Right kidney (tissue), 1 donor: ENCODE results near the gene ZMYND8.
"Not testable (repeated sequence)": the region's sequence is repeated elsewhere in the genome, so short reads cannot be mapped to it uniquely, and the experiment has no call there.

Experiments
- DNase-seq: peaks from one replicate; pipeline ENCODE4 v3.0.0-alpha.2; 2016

The ZMYND8 gene

DNA sequence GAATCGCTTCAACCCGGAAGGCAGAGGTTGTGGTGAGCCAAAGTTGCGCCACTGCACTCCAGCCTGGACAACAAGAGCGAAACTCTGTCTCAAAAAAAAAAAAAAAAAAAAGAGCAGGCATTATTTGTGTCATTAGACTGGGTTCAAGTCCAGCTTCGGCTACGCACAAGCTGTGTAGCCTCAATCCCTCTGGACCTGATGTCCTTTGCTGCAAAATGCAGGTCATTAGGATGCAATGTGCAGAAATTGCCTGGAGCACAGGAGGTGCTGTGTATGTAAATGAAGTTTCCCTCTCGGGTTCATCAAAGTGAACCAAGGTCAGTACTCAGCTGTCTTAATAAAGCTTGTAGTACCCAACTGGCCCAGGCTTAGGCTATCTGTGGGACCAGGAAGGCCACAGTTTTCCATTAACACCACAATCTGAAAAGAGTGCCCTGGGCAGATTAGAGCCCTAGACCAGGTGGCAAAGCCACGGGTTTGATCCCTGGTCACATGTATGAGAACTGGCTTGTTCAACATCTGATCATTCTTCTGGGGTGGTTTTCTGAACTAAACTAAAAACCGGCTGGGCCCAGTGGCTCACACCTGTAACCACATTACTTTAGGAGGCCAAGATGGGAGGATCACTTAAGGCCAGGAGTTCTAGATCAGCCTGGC lies 155.3 kb downstream of the ZMYND8 start:
- no peak for DNase-seq

DNA sequence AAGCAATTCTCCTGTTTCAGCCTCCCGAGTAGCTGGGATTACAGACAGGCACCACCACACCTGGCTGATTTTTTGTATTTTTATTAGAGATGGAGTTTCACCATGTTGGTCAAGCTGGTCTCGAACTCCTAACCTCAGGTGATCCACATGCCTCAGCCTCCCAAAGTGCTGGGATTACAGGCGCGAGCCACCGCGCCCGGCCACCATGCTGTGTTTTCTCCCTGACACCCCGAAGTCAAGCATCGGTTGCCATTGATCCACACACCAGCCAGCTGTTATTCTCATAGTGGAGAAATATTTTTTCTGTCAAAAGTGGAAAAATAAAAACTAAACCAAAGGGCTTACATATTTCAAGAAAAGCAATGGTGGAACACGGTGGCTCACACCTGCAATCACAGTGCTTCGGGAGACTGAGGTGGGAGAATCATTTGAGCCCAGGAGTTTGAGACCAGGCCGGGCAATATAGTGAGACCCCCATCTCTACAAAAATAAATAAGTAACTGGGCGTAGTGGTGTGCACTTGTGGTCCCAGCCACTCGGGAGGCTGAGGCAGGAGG lies 157.4 kb downstream of the ZMYND8 start:
- DNase-seq = no peak

DNA sequence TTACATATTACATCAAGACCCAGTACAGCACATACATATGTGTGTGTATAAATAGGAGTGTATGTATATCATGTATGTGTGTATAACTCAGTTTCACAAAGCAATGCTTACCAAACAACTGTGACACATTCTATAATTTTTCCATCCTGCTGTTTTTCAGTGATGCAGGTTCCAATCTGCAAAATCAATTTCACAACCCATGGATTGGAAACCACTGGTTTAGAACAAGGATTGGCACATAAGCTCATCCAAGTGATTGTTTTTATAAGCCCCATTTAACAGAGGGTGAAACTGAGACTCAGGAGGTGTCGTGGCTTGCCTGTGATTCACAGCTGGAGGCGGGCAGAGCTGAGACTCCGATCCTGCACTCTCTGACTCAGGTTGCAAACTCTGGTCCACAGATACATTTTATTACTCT lies 158.2 kb downstream of the ZMYND8 start:
- no peak for DNase-seq

DNA sequence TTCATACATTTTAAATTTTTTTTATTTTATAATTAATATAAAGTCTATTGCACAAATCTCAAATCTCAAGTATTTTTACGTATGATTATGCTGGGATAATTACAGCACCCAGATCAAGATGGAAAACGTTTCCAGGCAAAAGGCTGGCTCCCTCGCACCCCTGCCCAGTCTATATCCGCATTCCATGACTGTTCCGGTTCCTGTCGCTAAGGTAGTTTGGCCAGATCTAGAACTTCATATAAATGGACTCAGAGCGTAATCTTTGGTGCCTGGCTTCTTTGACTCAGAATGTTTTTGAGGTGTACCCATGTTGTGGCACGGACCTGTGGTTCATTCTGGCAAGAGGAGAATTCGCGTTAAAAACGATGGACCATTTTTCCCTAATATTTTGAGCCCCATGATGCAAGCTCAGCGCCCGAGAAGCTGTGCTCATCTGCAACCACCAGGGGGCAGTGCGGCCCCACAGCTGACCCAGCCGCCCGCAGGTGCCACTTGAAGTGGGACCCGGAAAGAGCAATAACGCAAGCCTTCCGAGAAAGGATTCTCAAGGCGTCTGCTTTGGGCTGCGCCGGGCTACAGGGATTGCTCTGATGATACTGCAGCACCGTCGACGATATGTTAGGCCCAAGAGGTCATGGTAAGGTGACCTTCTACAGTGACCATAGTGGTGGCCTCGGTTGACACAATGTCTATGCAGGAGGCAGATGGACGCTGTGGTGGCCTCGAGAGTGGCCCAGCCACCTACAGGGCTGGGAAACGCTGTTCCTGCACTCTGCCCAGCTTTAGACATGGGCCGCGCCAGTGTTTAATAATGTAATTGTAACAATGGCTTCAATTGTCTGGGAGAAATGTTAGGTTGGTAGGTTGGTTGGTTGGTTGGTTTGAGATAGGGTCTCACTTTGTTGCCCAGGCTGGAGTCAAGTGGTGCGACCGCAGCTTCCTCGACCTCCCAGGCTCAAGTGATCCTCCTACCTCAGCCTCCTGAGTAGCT lies 160.1 kb downstream of the ZMYND8 start:
- DNase-seq = peak; percentile 50

DNA sequence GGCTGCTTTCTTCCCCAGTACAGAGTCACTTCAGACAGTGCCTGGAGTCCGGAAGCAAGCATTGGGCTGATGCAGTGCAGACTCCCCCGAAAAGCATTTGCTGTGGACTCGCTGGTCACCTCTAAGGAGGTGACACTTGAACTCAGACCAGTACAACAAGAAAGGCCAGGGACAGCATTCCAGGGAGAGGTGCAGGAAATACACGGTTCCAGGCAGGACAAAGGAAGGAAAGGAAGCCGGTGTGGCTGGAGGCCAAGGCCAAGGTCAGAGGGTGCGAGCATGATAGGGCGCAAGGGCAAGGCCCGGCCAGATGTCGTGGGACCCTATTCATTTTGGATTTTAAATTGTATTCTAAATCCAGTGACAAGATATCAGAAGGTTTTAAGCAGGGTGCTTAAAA lies 160.9 kb downstream of the ZMYND8 start:
- DNase-seq = no peak

DNA sequence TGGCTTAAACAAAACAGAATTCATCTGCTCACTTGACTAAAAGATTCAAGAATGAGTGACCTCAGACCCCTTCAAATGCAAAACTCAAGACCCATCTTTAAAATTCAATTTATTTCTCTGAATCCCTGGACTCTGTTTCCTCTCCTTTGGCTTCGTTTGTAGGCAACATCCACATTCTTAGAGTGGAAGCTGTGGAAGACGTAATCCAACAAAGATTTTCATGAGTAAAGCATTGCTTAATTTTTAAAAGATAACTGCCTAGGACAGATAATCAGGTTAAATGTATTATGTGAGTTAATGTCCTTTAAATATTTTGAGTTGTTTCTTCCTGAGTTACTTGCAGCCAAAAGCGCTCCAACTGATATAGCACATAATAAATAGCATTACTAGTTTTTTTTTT lies 164.5 kb downstream of the ZMYND8 start:
- no peak for DNase-seq

DNA sequence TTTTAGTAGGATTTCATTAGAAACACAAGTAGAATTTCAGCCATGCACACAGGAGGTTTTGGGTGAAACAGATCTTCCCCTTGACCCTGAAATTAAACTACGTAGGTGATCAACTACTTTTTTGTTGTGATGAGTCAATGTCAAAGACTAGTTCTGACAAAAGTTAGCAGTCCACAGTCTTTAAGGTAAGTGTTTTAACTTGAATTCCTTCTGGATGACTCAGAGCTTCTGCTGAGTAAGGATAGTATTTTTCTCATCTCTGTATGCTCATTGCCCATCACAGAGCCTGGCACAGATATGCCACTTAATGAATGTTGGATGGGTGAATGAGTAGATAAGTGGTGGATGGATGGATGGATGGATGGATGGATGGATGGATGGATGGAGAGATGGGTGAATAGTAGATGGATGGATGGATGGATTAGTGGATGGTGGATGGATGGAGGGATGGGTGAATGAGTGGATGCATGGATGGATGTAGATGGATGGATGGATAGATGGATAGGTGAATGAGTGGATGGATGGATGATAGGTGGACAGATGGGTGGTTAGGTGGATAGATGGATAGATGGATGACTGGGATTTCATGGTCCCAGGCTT lies 165.3 kb downstream of the ZMYND8 start:
- DNase-seq = no peak

DNA sequence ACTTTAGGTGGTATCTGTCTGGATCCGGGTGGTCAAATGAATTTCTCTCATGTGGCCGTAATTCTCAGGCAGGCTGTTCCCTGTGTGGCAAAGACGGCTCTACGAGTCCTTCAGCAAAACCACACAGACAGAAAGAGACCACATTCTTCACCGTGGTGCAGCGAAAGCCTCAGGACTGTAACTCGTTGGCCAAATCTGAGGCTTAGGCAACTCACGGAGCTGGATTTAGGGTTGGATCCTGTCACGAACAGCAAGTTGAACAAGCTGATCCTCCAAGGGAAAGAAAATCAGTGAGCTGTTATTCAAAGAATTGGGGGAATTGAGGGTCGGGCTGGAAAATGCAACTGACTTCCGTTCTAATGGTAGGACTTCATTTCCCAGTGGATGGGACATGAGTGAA lies 167.4 kb downstream of the ZMYND8 start:
- no peak for DNase-seq

DNA sequence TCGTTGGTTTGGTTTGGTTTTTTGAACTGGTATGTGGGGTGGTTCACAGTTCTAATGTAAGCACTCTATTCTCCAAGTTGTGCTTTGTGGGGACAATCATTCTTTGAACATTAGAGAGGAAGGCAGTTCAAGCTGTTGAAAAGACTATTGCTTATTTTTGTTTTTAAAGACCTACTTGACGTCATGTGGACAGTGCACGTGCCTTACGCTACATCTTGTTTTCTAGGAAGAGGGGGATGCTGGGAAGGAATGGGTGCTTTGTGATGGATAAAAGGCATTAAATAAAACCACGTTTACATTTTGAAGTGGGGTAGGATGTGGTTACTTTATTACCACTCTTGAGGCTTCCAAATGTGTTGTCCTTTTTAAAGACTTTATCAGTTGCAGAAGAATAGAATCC lies 168.0 kb downstream of the ZMYND8 start:
- DNase-seq = no peak

DNA sequence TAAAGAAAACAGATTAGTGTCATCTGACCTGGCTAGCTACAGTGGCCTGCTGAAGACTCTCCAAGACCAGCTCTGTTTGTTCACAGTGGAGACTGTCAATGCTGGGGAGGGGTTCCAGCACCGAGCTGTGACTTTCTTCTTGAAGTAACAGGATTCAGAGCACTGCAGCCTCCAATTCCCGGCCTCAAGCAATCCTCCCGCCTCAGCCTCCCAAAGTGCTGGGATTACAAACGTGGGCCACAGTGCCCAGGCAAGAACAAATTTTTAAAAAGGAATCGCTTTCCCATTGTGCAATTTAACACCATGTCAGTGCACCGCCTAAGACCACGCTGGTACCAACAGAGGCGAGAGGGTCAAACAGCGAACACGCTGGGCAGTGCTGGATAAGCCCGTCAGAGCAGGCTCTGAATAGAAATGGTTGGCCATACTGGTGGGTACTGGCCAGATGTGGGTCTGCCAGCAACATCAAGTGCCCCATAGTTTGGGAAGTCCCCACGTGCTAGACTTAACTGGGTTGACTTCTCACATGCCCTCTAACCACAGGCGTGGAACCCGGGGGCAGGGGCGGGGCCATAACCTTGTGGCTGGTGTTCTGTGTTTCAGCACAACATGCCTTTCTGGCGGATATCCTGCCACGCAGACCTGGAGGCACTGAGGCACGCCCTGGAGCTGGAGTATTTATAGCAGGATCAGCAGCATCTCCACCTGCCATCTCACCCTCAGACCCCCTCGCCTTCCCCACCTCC lies 168.9 kb downstream of the ZMYND8 start:
- no peak for DNase-seq

DNA sequence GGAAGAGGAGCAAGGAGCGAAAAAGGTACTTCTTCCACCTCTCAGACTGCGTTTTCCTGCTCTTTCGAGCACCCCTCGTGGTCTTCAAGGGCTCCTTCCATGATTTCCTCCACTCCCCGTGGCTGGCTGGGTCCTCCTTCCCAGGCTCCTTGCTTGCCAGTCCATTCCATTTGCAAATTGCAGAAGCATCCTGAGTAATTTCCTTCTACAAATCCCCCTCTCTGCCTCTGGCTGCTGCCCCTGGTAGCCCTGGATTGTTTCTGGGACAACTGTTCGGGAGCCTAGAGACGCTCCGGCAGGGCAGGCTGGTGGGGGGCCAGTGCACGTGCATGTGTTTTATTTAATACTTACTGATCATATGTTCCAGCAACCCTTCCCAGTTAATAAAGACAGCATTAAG lies 173.1 kb downstream of the ZMYND8 start:
- no peak for DNase-seq

DNA sequence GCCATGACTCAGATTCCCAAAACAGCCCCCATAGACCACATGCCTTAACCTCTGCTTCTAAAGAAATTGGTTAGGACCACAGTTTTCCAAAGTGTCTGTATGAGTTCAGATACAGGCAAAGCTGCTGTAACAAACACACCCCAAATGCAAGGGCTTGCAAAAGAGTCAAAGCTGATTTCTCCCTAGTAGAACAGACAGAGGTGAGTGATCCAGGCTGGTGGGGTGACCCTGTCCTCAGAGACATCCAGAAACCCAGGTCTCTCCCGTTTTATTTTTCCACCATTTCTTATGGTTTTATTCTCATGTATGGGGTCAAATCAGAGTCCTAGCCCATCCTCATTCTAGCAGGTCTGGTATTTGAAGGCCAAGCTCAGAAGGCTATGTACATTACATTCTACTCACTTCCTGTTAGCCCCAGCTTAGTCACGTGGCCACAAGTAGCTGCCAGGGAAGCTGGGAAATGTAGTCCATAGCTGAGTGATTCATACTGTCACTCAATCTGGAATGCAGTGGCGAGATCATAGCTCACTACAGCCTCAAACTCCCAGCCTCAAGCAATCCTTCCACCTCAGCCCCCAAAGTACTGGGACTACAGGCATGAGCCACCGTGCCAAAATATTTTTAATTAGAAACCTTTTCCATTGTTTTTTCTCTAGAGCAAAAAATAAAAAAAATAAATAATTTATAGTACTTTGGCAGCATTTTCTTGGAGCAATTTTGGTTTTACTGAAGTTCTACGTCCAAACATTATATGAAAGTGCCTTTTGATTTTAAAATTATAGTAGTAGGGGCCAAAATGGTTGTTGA lies 175.2 kb downstream of the ZMYND8 start:
- no peak for DNase-seq

DNA sequence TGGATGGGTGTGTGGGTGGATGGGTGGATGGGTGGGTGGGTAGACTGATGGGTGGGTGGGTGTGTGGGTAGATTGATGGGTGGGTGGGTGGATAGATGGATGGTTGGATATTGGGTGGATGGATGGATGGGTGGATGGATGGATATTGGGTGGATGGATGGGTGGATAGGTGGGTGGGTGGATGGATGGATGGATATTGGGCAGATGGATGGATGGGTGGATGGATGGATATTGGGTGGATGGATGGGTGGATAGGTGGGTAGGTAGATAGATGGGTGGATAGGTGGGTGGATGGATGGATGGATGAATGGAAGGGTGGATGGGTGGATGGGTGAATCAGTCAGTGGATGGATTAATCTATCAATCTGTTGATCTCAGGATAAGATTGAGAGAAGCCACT lies 177.2 kb downstream of the ZMYND8 start:
- DNase-seq = no peak

DNA sequence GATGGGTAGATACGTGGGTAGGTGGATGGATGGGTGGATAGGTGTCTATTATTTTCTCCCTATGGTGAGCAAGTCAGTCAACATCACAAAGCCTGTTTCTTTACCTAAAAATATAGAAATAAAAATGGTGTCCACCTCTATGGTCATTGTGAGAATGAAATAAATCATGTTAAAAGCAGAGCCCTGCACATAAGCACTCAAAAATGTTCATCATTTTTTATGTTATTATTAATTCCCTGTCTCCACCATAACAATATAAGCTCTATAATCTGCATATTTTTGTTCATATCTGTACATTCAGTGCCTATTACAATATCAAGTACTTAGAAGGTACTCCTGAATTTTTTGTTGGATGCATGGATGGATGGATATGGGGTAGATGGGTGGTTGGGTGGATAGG lies 177.6 kb downstream of the ZMYND8 start:
- no peak for DNase-seq

DNA sequence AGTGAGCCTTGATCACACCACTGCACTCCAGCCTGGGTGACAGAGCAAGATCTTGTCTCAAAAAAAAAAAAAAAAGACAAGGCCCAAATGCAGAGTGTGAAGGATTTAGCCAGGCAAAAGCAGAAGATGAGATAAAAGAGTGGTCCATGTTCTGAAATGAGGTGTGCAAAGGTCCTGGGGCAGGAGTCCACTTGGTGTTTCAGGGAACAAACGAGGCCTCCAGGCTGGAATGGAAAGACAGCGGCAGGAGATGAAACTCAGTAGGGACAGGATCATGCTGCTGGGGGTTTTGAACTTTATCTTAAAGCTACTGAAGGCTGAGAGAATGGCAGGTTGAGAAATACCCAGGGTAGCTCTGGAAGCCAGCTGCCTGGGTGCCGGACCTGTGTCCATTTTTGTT lies 178.2 kb downstream of the ZMYND8 start:
- DNase-seq = no peak

DNA sequence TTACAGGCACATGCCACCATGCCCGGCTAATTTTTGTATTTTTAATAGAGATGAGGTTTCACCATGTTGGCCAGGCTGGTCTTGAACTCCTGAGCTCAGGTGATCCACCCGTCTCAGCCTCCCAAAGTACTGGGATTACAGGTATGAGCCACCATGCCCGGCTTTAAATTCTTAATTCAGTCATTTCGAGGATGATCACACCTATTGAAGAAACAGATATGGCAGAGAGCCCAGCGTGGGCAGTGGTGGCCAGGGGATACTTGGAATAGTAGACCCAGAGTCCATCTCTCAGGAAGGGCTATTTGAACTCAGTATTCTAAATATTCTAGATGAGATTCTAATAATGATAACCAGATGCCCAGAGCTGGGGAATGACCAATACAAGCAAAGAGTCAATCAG lies 180.3 kb downstream of the ZMYND8 start:
- not testable (repeated sequence) for DNase-seq

DNA sequence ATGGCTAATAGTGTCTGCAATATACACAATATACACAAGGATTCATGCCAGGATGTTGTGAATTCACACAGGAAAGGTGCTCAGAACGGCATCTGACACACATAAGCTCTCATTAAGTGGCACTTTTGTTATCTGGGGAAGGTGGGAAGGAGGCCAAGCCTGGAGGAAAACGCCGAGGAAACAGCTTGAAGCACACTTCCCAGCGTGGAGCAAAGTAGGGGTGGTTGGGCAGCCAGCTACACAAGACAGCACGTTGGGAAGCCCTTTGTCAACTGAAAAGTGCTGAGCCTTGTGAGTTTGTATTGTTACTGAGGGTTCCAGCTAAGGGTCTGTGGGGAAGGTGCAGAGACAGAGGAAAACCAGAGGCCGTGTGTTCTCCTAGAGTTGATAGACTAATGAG lies 181.0 kb downstream of the ZMYND8 start:
- no peak for DNase-seq

DNA sequence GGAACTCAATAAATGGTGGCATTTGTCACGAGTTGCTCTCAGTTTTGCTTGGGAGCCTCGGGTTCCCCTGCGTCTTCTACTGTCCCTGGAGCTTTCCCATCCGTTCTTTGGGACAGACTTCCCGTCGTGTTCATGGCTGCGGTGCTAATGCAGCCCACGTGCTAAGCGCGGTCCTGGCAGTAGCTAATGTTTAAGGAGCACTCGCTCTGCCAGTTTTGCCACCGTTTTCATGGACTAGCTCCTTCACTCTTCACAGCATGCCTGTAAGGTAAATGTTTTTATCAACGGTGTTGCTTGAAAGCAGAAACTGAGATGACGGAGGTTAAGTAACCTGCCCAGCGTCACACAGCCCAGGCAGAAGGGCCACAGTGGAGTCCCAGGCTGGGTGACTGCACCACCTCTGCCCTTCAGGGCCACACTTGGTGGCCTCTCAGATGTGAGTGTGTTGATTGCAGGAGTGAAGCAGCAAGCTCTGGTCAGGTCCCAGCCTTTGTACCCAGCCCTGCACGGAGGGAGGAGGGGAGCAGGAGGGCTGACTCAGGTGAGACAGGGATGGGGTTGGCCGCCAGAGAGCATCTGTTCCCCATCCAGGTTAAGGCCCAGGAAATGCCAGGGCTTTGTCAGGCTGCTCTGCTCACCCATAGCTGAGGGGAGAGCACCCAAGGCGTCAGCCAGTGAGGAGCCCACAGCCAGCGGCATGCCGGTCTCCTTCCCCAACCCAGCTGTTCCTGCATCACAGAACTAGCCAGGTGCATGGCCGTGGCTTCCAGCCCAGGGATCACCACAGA lies 181.8 kb downstream of the ZMYND8 start:
- no peak for DNase-seq

DNA sequence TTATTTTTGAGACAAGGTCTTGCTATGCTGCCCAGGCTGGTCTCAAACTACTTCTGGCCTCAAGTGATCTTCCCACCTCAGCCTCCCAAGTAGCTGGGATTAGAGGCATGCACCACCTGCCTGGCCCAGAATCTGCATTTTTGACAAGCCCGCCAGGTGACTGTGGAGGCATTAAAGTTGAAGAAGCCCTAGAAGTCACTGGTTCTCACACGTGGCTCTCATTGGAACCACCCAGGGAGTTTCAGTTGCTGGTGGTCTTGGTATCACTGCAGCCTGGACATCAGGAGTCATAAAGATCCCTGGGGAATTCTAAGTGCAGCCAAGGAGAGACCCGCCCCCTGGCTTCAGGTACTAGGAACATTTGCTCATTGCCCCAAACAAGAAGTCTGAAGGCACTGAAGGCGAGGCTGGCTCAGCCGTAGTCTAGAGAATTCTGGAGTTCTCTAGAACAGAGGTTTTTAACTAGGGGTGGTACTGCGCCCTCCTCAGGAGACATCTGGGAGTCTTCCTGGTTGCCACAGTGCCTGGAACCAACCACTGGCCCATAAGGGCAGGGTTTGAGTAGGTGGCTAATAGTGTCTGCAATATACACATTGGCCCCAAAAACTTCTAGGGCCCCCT lies 182.8 kb downstream of the ZMYND8 start:
- no peak for DNase-seq

DNA sequence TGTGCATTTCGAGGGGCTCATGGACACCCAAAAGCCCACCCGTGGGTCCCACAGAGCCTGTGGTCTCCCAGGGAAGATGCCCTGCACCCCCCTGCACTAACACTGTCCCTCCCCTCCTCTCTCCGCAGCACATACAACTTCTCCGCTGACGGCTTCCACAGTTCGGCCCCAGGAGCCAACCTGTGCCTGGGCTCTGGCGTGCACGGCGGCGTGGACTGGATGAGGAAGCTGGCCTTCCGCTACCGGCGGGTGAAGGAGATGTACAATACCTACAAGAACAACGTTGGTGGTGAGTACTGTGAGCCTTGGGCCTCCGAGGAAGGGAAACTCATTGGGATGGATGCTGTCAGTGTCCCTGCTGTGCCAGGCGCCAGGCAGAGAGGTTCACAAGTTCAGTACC lies 183.9 kb downstream of the ZMYND8 start:
- DNase-seq = no peak
